AG10803 (cell line): ENCODE results near the gene SERPINB1.

Experiments used
- DNase-seq: peaks from one replicate; pipeline ENCODE4 v3.0.0; 2010; ENCODE audit warnings: low read depth
- H3K4me3 ChIP-seq: 2 replicates; pipeline ENCODE4 v1.5.1; 2011; ENCODE audit warnings: mild to moderate bottlenecking, low read length, control low read depth
- CTCF ChIP-seq: conservative IDR thresholded peaks from 2 replicates; pipeline ENCODE4 v1.5.1; 2011; ENCODE audit warnings: mild to moderate bottlenecking, low read length, control low read depth, inconsistent platforms

SERPINB1 gene

DNA sequence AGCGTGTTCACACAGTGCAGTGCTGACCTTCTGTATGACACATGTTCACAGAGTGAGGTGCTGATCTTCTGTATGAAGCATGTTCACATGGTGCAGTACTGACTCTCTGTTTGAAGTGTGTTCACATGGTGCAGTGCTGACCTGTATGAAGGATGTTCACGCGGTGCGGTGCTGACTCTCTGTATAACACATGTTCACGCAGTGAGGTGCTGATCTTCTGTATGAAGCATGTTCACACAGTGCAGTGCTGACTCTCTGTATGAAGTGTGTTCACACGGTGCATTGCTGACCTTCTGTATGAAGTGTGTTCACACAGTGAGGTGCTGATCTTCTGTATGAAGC, 10.8 kb upstream of the SERPINB1 start:
- no peak overlapping the region for H3K4me3 ChIP-seq
- no peak for DNase-seq
- no peak for TF ChIP-seq CTCF

GRCh38 chr6:2851727-2852513, 10.3 kb upstream of the SERPINB1 start:
- H3K4me3 ChIP-seq, result no peak overlapping the region
- no peak for DNase-seq
- TF ChIP-seq CTCF, result no peak

DNA sequence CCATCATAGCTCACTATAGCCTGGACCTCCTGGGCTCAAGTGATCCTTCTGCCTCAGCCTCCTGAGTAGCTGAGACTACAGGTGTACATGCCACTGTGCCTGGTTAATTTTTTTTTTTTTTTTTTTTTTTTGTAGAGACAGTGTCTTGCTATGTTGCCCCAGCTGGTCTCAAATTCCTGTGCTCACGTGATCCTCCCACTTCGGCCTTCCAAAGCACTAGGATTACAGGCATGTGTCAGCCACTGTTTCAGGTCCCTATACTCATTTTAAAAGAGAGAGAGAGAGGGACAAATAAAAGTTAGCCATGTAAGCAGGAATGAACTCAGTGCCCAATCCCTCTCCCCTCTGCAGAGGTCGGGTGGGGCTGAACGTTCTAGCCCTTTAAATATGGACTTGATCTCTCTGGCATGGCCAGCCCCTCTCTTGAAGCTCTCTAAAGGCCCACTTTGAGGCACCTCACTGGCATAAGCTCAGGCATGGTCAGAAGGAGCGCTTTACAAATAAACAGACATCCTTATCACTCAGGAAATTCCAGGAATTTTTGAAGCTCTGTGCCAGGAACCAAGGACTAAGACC, 9.0 kb upstream of the SERPINB1 start:
- H3K4me3 ChIP-seq, result no peak overlapping the region
- DNase-seq, result peak; percentile 50
- no peak for TF ChIP-seq CTCF

DNA sequence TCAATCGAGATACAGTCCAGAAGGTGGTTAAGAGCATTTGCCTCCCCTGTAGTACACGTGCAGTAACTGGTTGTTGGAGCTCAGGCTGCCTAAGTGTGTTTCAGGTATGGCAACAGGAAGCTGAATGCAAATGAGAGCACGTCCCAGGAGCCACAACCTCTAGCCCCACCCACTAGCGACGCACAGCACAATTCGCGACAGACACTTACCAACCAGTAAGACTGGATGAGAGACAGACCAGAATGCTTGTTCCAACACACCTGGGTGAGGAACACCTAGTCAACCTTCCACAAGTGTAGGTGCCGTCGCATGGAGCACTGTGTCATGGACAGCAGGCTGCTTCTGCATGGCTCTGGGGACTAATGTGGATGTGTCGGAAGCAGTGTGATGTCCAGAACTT, 7.2 kb upstream of the SERPINB1 start:
- no peak for DNase-seq
- TF ChIP-seq CTCF, result no peak
- no peak overlapping the region for H3K4me3 ChIP-seq

- H3K4me3 ChIP-seq, result no peak overlapping the region
- no peak for TF ChIP-seq CTCF
Measured at GRCh38 chr6:2845880-2846208, 4.2 kb upstream of the SERPINB1 start.

GRCh38 chr6:2844008-2844407, 2.3 kb upstream of the SERPINB1 start:
- DNase-seq, result no peak
- no peak overlapping the region for H3K4me3 ChIP-seq
- TF ChIP-seq CTCF, result no peak

More at GRCh38 chr6:2845880-2846208, 4.2 kb upstream of the SERPINB1 start:
- DNase-seq, result no peak

DNA sequence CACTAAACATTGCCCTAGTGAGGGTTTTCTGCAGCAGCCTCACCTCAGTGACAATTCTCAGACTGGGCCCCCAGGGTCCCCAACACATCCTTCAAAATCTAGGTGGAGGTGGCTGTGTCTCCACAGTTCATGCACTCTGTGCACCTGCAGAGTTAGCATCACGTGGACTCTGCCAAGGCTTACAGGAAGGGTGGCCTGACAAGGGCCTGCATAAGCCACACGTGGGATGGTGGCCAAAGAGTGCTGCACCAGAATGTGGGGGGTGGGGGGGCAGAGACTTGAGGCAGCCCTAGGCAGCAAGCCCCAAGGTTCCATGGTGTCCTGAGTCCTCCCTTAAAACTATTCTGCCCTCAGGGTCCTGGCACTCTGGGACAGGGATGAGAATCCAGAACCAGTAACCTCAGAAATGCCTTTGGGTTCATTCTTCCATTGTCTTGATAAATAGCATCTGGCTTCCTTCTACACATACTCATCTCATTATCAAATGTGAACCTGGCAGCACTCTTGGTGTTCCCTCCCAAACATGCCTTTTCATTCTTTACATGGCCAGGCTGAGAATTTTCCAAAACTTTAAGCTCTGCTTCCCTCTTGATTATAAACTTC, 1.6 kb upstream of the SERPINB1 start:
- peak; percentile 80 for DNase-seq
- no peak for TF ChIP-seq CTCF

More for the DNA sequence above, 1.6 kb upstream of the SERPINB1 start:
- H3K4me3 ChIP-seq, result no peak overlapping the region
